GM18861 (cell line): Measurements from ENCODE around the gene SUPT6H.
"Not testable (repeated sequence)": the region's sequence is repeated elsewhere in the genome, so short reads cannot be mapped to it uniquely, and the experiment has no call there.

ENCODE experiments used
- ATAC-seq: cut with Tn5 transposase; IDR thresholded peaks from one replicate; pipeline ENCODE4 v1.9.1; 2021; ENCODE audit not compliant: unreplicated experiment

The SUPT6H gene

DNA sequence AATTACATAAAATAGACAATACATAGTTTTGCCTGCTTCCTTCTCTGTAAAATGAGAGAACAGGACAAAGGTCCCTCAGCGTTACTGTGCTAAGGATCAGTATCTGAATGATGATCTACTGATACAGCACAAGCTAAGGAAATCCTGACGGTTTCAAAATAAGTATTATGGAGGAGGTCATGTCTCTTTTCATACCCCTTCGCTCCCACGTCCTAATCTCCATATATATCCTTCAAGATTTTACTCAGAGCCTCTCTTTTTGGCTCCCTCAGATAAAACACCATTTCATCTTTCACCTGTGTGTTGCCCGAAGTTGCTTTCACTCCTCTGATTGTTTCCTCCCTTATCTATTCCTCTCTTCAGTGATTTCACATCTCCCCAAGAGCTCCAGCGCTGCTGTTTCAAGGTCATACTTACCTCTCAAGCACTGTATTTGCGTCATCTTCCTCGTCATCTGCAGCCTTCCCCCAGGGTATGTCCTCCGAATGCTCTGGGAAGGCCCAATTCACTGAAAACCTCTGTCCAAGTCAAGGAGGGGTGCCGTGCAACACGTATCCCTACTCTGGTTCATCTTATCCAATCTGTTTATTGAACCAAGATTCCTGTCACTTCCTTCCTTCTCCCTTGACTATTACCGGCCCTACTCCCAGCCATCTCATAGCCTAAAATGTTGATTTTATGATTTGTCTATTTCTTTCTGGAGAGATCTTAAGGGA lies 15.8 kb upstream of the SUPT6H start:
- ATAC-seq: no peak

DNA sequence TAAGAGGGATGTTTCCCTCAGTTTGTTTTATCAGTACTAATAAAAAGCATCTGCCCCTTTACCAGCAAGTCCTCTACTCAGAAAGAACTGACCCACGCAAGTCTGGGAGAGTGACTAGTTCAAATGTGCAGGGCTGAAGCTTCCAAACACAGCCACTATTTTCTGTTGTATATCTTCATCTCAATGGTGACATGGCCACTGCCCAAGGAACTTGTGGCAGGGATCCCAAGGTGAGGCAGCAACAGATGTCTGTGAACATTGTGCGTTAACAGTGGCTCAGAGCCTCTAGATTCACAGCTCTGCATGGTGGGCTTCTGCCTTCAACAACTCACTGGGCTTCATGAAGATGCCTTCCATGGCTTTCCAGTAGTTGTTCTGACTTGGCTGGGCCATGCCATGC lies 13.3 kb upstream of the SUPT6H start:
- no peak for ATAC-seq

DNA sequence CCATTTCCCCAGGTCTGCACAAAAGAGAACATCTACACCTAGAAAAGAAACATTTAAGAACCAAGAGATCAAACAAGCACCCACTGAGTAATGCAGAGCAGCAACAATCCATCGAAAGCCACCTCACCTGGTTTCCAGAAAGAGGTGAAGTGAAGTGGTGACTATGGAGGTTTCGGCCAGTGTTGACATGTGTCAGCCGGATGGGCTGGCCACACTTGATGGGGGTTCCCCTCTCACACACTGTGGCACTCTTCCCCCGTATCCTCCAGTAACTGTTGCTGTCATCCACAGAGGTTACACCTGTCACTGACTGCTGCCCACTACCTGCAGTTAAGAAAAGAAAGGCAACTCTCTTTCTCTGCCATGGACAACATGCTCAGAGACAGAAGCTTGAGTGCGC lies 6.8 kb upstream of the SUPT6H start:
- no peak for ATAC-seq

DNA sequence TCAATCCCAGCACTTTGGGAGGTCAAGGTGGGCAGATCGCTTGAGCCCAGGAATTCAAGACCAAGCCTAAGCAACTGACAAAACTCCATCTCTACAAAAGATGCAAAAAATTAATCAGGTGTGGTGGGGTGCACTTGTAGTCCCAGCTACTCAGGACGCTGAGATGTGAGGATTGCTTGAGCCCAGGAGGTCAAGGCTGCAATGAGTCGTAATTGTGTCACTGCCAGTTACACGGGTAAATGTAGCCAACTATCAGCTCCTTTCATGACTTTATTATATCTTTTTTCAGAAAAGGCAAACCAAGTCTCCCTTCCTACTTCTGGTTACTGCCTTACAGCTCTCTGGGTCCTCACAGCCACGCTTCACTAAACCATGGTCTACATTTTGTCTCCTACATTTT lies 4.2 kb upstream of the SUPT6H start:
- no peak for ATAC-seq

DNA sequence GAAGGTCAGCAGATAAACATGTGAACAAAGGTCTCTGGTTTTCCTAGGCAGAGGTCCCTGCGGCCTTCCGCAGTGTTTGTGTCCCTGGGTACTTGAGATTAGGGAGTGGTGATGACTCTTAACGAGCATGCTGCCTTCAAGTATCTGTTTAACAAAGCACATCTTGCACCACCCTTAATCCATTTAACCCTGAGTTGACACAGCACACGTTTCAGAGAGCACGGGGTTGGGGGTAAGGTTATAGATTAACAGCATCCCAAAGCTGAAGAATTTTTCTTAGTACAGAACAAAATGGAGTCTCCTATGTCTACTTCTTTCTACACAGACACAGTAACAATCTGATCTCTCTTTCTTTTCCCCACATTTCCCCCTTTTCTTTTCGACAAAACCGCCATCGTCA lies 3.7 kb upstream of the SUPT6H start:
- not testable (repeated sequence) for ATAC-seq

DNA sequence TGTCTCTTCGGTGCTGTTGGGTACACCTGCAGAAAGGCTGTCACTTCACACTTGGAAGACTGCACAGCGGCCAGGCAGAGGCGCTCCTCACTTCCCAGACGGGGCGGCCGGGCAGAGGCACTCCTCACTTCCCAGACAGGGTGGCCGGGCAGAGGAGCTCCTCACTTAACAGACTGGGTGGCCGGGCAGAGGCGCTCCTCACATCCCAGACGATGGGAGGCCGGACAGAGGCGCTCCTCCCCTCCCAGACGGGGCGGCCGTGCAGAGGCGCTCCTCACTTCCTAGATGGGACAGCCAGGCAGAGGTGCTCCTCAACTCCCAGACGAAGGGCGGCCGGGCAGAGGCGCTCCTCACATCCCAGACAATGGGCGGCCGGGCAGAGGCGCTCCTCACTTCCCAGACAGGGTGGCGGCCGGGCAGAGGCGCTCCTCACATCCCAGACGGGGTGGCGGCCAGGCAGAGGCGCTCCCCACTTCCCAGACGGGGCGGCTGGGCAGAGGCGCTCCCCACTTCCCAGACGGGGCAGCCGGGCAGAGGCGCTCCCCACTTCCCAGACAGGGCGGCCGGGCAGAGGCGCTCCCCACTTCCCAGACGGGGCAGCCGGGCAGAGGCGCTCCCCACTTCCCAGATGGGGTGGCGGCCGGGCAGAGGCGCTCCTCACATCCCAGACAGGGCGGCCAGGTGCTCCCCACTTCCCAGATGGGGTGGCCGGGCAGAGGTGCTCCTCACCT lies 3.1 kb upstream of the SUPT6H start:
- ATAC-seq: not testable (repeated sequence)

DNA sequence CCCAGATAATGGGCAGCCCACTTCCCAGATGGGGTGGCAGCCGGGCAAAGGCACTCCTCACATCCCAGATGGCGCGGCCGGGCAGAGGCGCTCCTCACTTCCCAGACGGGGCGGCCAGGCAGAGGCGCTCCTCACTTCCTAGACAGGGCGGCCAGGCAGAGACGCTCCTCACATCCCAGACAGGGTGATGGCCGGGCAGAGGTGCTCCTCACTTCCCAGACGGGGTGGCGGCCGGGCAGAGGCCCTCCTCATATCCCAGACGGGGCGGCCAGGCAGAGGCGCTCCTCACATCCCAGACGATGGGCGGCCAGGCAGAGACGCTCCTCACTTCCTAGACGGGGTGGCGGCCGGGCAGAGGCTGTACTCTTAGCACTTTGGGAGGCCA lies 2.5 kb upstream of the SUPT6H start:
- not testable (repeated sequence) for ATAC-seq

DNA sequence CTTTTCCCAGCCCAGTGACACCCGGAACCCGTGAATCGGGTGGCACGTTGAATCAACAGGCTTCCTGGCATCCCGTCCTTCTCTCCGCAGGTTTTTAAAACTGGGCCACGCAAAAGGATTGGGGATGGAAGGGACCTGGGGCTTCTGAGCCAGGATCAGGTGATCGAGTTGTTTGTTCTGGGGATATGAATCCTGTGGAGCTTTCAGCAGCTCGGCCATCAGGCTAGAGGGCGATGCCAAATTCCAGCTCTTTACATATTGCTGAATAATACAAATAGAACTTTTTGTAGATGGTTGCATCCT lies 473 bp downstream of the SUPT6H start:
- ATAC-seq: no peak

DNA sequence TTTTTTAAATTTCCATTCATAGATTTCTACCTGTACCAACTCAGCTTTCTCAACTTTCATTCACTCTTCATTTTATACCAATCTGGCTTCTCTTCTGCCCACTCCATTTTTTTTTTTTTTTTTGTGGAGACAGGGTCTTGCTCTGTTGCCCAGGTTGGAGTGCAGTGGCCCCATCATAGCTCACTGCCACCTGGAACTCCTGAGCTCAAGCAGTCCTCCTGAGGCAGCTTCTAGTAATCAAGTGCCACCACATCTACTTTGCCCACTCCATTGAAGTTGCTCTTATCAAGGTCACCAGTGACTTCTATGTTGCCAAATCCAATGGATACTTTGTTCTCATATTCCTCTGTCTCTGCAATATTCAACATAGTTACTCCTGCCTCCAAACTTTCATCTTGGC lies 1.7 kb downstream of the SUPT6H start:
- no peak for ATAC-seq

DNA sequence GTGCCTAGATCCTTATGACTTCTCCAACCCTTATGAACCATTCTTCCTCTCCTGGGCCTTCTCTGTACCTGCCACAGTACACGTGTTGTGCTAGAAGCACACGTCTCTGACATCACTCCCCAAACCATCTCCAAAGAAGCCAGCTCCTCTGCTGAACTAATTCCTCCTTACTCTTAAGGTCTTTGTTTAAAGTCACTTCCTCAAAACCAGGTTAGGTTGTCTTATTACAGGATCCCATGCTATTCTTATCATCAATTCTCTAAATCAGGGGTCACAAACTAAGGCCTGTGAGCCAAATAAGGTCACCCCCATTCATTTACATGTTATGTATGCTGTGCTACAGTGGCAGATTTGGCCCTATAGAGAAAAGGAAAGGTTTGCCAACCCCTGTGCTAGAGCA lies 4.0 kb downstream of the SUPT6H start:
- ATAC-seq: no peak

DNA sequence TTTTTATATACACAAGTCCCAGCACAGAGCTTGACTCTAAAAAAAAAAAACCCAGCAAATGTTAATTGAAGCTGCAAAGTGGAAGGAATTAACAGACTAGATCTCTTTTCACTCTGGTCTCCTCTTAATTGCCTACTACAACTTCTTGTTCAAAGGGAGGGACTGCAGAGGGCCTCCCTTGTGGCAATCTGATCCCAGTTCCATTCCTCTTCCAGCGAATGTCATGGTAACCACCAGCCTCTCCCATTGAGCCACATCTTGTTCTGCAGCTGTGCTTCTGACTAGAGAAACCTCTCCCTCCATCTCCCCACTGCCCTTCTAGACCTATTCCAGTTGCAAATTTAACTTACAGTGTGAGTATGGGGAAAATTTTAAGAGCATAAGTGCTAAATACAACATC lies 5.9 kb downstream of the SUPT6H start:
- no peak for ATAC-seq

DNA sequence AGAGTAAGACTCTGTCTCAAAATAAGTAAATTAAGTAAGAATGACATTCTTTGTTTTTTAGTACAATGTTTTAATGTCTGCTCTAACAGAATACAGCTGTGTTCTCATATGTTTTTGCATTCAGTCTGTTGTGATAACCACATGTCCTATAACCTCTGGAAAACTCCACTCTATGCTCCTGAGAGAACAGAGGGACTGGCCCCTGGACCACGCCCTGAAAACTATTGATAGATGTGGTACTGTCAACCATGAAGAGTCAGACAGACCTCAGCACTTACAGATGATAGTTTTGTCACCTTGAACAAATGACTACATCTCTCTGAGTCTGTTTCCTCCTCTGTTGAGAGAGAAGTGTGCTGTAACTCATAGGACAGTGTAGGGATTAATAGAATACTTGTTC lies 7.9 kb downstream of the SUPT6H start:
- ATAC-seq: no peak

DNA sequence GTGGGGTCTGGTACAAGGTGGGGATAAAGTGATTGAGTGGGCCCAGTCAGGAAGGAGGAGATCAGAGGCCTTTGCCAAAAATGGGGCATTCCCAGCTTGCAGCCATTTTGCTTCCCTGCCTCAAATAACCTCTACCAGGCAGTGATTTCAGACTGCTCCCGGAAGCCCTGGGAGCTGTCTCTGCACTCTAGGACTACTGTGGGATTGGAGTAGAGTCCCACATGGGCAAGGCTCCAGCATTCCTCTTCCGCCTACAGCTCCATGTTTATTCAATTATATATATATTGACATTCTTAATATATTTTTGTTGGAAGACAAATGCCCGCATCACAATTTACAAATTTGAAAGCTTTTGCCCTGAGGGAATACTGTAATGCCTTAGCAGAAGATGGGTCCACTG lies 13.5 kb downstream of the SUPT6H start:
- ATAC-seq: no peak

DNA sequence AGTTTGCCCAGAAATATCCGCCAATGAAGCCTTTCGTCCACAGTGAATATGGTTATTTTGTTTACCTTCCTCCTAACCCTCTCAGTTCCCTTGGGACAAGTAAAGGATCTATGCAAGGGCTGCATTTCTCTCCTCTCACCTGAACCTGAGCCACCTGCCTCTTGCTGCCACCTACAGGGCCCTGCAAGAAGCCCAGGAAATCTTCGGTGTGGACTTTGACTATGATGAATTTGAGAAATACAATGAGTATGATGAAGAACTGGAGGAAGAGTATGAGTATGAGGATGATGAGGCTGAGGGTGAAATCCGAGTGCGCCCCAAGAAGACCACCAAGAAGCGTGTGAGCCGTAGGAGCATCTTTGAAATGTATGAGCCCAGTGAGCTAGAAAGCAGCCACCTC lies 14.0 kb downstream of the SUPT6H start:
- no peak for ATAC-seq

DNA sequence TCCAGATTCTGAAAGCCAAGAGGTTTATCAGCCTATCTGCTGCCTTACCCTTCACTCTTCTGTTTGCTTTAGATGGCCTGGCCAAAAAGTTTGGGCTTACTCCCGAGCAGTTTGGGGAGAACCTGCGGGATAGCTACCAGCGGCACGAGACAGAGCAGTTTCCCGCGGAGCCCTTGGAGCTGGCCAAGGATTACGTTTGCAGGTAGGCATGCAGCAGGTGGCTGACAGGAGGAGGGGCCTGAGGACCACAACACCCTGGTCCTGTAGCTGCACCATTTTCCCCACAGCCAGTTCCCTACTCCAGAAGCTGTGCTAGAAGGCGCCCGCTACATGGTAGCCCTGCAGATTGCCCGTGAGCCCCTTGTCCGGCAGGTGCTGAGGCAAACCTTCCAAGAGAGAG lies 20.6 kb downstream of the SUPT6H start:
- no peak for ATAC-seq

DNA sequence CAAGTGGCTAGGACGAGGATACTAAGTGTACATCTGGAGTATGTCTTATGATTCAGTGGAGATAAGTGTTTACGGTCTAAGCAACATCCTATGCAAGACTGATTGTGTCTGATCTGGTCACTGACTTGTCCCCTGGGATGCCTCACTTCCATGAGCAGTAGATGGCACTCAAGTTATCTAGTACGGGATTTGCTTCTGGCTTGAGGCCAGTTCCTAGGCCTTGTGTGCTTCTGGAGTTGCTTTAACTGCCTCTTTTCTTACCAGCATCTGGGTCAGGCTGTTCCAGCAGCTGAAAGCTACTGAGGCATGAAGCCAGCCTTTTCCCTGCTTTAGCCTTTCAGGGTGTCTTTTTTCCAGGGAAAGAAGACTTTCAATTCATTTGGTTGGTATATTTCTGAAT lies 23.0 kb downstream of the SUPT6H start:
- no peak for ATAC-seq

DNA sequence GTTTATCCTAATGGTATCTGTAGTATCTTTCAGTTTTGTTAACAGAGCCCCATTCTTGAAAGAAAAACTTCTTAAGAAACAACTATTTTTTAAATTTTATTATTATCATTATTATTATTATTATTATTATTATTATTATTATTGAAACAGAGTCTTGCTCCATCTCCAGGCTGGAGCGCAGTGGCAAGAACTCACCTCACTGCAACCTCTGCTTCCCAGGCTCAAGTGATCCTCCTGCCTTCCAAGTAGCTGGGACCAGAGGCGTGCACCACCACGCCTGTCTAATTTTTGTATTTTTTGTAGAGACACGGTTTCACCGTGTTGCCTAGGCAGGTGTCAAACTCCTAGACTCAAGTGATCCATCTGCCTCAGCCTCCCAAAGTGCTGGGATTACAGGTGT lies 23.4 kb downstream of the SUPT6H start:
- no peak for ATAC-seq

DNA sequence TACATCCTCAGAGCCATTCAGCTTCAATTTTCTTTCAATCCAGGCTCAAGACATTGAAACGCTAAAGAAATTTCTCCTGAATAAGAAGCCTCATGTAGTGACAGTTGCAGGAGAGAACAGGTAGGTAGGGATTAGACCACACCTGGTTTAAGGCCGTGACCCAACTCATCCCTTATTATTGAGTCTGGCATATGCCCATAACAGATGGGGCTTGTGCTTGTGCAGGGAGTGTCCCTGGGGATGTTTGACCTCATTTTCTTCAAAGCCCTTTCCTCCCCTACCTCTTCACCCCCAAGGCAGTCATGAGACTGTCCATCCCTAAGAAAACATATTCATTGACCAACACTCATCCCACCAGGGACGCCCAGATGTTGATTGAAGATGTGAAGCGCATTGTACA lies 24.3 kb downstream of the SUPT6H start:
- ATAC-seq: no peak

DNA sequence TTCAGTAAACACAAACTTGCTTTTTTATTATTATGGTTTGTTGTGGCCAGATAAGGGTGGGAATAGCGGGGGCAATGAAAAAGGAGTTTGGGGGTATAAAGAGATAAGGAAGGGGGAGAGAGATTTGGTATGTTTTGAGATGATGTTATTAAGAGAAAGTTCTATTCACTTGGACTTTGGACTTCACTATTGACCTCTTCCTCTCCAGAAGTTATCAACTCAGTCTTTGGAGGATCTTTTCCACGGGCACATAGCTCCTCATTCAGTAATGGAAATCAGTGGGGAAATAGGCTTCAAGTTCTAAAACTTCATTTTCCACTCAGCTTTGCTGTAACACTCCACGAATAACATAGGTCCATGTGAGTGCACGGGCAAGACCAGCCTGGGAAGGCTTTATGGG lies 26.5 kb downstream of the SUPT6H start:
- ATAC-seq: no peak

DNA sequence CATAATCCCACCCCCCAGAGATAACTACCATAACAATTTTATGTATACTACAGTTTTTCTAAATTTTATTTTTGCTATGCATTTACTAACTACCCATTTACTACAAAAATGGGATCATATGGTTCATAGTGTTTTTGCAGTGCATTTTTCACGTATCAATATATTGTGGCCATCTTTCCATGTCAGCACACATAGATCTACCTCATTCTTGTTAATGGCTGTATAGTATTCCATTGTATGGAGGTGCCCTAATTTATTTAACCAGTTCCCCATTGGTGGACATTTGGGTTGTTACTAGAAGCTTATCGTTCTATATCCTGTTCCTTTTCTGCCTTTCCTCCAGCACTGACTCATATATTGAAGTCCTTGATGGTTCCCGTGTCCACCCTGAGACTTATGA lies 27.0 kb downstream of the SUPT6H start:
- no peak for ATAC-seq

DNA sequence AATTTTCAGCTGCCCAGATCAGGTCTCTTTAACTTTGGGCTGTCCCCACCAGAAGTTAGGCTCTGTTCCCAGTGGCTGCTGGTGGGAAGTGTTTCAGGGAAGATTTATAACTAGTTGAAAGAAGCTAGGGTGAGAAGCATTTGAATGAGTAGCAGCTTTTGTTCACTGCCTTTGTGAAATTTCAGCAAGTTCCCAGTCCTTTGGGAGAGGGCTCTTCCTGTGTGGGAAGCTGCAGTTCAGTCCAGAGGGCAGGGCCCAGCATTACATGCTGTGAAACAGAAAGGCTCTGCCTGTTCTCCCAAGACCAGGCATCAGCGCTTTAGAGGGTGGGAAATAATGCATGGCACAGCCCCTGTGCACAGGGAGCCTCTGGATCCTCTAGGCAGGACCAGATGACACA lies 31.9 kb downstream of the SUPT6H start:
- no peak for ATAC-seq

DNA sequence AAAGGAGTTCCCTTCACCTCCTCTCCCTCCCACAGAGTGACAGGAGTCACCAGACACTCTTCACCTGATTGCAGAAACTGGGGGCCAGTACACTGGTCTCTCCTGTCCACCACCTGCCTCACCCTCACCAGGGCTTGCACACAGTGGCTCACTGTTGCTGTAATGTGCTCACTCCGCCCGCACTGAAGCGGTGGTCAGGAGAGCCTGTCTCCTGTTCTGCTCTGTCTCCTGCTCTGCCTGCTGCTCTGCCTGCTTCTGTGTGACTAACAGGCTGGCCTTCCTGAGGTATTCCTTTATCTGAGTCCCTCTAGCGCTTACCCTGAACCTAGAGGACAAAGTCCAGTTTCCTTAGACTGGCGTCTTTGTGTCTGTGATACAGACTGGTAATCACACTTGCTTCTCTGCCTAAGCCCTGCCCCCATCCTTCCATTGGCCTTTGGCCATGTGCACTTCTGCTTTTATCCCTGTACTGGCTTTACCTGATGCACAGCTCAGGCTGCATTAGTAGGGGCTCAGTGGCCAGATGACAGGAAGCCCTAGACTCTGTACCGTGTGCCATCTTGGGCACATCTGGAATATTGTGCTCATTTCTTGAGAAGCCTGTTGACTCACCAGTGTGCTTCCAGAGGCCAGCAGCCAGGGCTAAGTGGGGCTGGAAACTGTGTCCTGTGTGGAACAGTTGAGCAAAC lies 36.4 kb downstream of the SUPT6H start:
- ATAC-seq: no peak

DNA sequence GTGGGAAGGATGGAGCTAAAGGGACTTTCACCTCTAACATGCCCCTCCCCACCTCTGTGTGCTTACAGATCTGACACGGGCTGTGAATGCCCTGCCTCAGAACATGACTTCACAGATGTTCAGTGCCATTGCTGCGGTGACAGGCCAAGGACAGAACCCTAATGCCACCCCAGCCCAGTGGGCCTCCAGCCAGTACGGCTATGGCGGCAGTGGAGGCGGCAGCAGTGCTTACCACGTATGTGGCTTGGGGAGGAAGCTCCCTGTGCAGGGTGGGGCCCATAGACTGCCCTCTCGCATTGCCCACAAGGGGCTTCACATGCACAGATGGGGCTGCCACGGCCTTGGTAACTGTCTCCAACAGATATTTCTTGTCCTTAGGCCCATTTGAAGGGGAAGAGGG lies 38.3 kb downstream of the SUPT6H start:
- ATAC-seq: no peak
